Measurements from ENCODE around the gene PHF10. TPM values are rescaled to one million over a fixed set of nuclear protein-coding genes. Genes with fewer than 3 reads are reported as not detected.

PHF10 gene
- total RNA-seq, 3 donors from 2014 or later = 49.6 to 58.7 (median 53.8) TPM

DNA sequence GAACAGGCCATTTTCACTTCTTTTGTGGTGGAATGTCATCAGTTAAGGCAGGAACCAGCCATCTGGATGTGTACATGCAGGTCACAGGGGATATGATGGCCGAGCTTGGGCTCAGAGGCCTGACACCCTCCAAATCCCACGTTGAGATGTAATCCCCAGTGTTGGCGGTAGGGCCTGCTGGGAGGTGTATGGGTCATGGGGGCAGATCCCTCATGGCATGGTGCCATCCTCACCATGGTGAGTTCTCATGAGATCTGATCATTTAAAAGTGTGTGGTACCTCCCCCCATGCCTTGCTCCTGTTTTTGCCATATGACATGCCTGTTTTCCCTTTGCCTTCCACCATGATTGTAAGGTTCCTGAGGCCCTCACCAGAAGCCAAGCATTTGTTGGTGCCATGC, 49.3 kb downstream of the PHF10 start:
- H3K4me3 Mint-ChIP-seq = no peak overlapping the region
- no peaks in the 10 kb centered on the region for H3K27me3 Mint-ChIP-seq (ENCODE audit: low read depth)
- DNase-seq = no peak
- no peaks in the 10 kb centered on the region for H3K9me3 Mint-ChIP-seq
- H3K4me1 Mint-ChIP-seq (ENCODE audit: low read depth) = peaks cover 1% of the 10 kb centered on the region
- no peak for ATAC-seq
- peaks cover 30% of the 10 kb centered on the region for H3K36me3 Mint-ChIP-seq (ENCODE audit: insufficient read depth)

GRCh38 chr6:169671563-169671962, 52.7 kb downstream of the PHF10 start:
- no peaks in the 10 kb centered on the region for H3K27me3 Mint-ChIP-seq (ENCODE audit: low read depth)
- H3K36me3 Mint-ChIP-seq (ENCODE audit: insufficient read depth) = peaks cover 21% of the 10 kb centered on the region
- H3K9me3 Mint-ChIP-seq = no peaks in the 10 kb centered on the region
- DNase-seq (no peak), ATAC-seq (no peak)
- no peak overlapping the region for H3K4me3 Mint-ChIP-seq
- H3K4me1 Mint-ChIP-seq (ENCODE audit: low read depth) = peaks cover 10% of the 10 kb centered on the region

DNA sequence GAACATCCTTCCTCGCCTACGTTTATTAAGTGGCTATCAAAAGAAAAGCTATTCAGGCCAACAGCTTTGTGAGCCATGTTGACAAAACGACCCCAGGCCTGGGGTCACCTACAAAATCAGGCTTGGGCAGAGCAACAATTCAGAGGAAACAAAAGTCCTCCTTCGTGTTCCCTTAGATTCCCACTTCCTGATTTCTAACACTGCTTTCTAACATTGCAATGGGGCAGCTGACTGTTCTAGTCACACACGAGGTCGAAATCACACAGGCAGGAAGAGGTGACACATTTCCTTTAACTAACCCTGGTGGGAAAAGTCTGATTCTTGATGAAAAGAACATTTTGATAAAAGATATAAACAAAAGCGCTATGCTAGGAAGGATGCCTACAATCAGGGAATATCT, 54.4 kb downstream of the PHF10 start:
- Mint-ChIP-seq H3K4me3 (no peak overlapping the region), H3K9me3 (no peaks in the 10 kb centered on the region), H3K4me1 (ENCODE audit: low read depth) (peaks cover 10% of the 10 kb centered on the region), H3K36me3 (ENCODE audit: insufficient read depth) (peaks cover 16% of the 10 kb centered on the region), H3K27me3 (ENCODE audit: low read depth) (no peaks in the 10 kb centered on the region)
- ATAC-seq (no peak), DNase-seq (no peak)

- DNase-seq (no peak), ATAC-seq (no peak)
- peaks cover 15% of the 10 kb centered on the region for H3K36me3 Mint-ChIP-seq (ENCODE audit: insufficient read depth)
- no peaks in the 10 kb centered on the region for H3K9me3 Mint-ChIP-seq
- peaks cover 10% of the 10 kb centered on the region for H3K4me1 Mint-ChIP-seq (ENCODE audit: low read depth)
- no peak overlapping the region for H3K4me3 Mint-ChIP-seq
- no peaks in the 10 kb centered on the region for H3K27me3 Mint-ChIP-seq (ENCODE audit: low read depth)
Measured at GRCh38 chr6:169669147-169669546, 55.2 kb downstream of the PHF10 start.

- H3K36me3 Mint-ChIP-seq (ENCODE audit: insufficient read depth) = peaks cover 18% of the 10 kb centered on the region
- H3K4me1 Mint-ChIP-seq (ENCODE audit: low read depth) = peaks cover 10% of the 10 kb centered on the region
- no peaks in the 10 kb centered on the region for H3K27me3 Mint-ChIP-seq (ENCODE audit: low read depth)
- H3K9me3 Mint-ChIP-seq = no peaks in the 10 kb centered on the region
- ATAC-seq (no peak), DNase-seq (no peak)
- no peak overlapping the region for H3K4me3 Mint-ChIP-seq
Measured at GRCh38 chr6:169668203-169668847, 56.0 kb downstream of the PHF10 start.

- DNase-seq (no peak), ATAC-seq (no peak)
- Mint-ChIP-seq H3K9me3 (no peaks in the 10 kb centered on the region), H3K4me3 (no peak overlapping the region), H3K36me3 (ENCODE audit: insufficient read depth) (peaks cover 23% of the 10 kb centered on the region), H3K27me3 (ENCODE audit: low read depth) (no peaks in the 10 kb centered on the region), H3K4me1 (ENCODE audit: low read depth) (peaks cover 10% of the 10 kb centered on the region)
Measured at GRCh38 chr6:169667716-169668115, 56.6 kb downstream of the PHF10 start.

DNA sequence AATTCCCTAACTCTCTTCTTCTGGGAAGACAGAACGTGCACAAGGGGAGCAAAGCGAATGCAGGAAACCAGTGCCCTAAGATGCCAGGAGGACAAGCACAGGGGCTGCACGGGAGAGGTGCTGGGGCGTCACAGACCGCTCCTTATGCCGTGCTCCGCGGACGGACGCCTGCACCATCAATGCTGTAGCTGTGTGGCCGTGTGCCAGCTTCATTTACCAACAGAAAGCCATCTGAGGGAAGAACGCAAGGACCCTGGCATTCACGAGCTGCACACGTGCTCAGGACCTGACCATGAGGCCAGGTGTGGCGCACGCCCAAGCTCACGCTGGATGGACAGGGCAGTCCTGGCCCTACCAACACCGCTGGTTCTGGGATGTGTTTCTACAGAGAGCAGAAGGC, 57.9 kb downstream of the PHF10 start:
- ATAC-seq = no peak
- Mint-ChIP-seq H3K27me3 (ENCODE audit: low read depth) (no peaks in the 10 kb centered on the region), H3K9me3 (no peaks in the 10 kb centered on the region), H3K4me1 (ENCODE audit: low read depth) (peaks cover 10% of the 10 kb centered on the region), H3K36me3 (ENCODE audit: insufficient read depth) (peaks cover 25% of the 10 kb centered on the region), H3K4me3 (no peak overlapping the region)
- no peak for DNase-seq

GRCh38 chr6:169665289-169665688, 59.0 kb downstream of the PHF10 start:
- Mint-ChIP-seq H3K4me1 (ENCODE audit: low read depth) (peaks cover 10% of the 10 kb centered on the region), H3K4me3 (no peak overlapping the region), H3K27me3 (ENCODE audit: low read depth) (no peaks in the 10 kb centered on the region), H3K9me3 (no peaks in the 10 kb centered on the region), H3K36me3 (ENCODE audit: insufficient read depth) (peaks cover 25% of the 10 kb centered on the region)
- DNase-seq (no peak), ATAC-seq (no peak)

DNA sequence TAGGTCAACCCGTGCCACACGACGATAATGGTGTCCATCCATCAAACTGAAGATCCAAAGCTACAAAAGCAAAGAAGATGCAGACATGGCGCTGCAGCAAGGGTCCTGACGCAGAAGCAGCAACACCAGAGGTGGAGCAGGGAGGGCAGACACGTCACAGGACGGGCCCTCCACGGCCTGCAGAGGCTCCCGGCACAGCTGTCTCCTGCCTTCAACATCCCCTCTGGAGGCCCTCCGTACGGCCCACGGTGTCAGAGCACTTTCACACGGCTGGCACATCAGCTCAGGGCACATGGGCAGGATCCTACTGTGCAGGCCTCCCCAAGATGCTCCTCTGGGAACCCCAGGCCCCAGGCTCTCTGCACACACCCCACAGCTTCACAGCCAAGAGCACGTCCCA, 60.1 kb downstream of the PHF10 start:
- Mint-ChIP-seq H3K4me1 (ENCODE audit: low read depth) (peaks cover 1% of the 10 kb centered on the region), H3K4me3 (no peak overlapping the region), H3K36me3 (ENCODE audit: insufficient read depth) (peaks cover 26% of the 10 kb centered on the region), H3K27me3 (ENCODE audit: low read depth) (no peaks in the 10 kb centered on the region), H3K9me3 (no peaks in the 10 kb centered on the region)
- DNase-seq = no peak
- ATAC-seq = no peak

DNA sequence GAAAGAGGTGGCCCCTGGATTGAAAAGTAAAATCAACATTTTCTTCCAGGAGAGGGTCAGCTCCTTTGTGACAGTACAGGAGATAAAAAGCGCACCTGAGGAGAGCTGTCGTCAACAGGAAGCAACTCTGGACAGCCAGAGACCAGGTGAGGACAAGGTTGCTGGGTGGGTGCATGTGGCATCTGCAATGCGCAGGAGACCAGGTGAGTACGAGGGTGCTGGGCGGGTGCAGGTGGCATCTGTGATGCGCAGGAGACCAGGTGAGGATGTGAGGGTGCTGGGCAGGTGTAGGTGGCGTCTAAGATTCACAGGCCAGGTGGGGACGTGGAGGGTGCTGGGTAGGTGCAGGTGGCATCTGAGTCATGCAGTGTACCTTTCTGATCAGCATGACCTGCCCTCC, 60.8 kb downstream of the PHF10 start:
- Mint-ChIP-seq H3K4me3 (no peak overlapping the region), H3K9me3 (no peaks in the 10 kb centered on the region), H3K4me1 (ENCODE audit: low read depth) (no peaks in the 10 kb centered on the region), H3K27me3 (ENCODE audit: low read depth) (no peaks in the 10 kb centered on the region), H3K36me3 (ENCODE audit: insufficient read depth) (peaks cover 29% of the 10 kb centered on the region)
- ATAC-seq (no peak), DNase-seq (no peak)

DNA sequence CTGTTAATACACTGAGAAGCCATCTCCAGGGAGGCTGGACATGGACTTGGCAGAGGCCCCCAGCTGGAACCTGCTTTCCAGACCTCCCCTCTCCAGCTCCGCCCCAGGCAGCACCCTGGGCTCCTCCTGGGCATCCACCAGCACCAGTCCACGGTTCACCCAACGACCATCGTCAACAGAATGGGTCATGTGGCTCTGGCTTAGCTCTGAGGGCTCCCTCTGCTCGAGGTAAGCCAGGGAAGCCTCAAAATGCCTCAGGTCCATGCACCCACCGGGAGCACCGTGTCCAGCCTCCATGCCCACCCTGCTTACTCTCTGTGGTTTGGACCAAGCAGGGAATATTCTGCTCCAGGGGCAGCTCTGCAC, 62.9 kb downstream of the PHF10 start:
- no peaks in the 10 kb centered on the region for H3K27me3 Mint-ChIP-seq (ENCODE audit: low read depth)
- no peaks in the 10 kb centered on the region for H3K9me3 Mint-ChIP-seq
- ATAC-seq = no peak
- DNase-seq = no peak
- H3K4me3 Mint-ChIP-seq = no peak overlapping the region
- no peaks in the 10 kb centered on the region for H3K4me1 Mint-ChIP-seq (ENCODE audit: low read depth)
- peaks cover 29% of the 10 kb centered on the region for H3K36me3 Mint-ChIP-seq (ENCODE audit: insufficient read depth)

DNA sequence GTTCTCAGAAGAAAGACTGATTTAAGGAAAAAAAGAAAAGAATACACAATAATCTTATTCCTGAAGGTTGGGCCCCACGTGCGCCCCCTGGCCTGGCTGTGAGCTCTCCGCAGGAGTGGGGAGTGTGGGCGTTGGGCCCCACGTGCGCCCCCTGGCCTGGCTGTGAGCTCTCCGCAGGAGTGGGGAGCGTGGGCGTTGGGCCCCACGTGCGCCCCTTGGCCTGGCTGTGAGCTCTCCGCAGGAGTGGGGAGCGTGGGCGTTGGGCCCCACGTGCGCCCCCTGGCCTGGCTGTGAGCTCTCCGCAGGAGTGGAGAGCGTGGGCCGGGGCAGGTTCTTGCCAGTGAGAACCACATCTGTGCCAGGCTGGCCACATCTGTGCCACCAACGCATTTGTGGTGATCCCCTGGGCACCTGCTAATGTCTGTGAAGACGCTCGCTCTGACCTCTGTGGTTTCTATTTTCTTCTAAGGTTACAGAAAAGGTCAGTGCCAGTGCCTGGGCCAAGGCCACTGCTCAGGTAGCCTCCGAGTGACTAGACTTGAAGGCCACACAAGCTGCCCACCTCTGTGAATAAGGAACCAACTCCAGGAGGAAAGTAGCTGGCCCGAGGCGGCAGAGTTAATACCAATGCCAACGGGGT, 63.4 kb downstream of the PHF10 start:
- Mint-ChIP-seq H3K27me3 (ENCODE audit: low read depth) (no peaks in the 10 kb centered on the region), H3K4me3 (no peak overlapping the region), H3K36me3 (ENCODE audit: insufficient read depth) (peaks cover 31% of the 10 kb centered on the region), H3K4me1 (ENCODE audit: low read depth) (no peaks in the 10 kb centered on the region), H3K9me3 (no peaks in the 10 kb centered on the region)
- ATAC-seq = no peak
- DNase-seq = no peak

GRCh38 chr6:169659820-169660610, 64.3 kb downstream of the PHF10 start:
- peaks cover 31% of the 10 kb centered on the region for H3K36me3 Mint-ChIP-seq (ENCODE audit: insufficient read depth)
- no peak for ATAC-seq

DNA sequence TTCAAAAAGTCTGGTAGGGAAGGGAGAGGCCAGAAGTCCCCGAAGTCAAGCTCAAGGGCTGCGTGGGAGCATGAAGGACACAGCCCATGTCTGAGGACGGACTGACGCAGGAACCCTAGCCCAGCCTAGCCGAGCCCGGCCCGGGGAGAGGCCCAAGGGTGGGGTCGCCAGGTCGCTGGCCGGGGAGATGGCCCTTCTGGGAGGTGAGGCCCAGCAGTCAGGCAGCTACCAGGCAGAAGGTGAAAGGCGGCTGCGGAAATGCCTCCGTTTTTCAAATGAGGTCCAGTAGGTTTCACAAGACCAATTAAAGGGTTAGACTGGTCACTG, 67.1 kb downstream of the PHF10 start:
- no peak overlapping the region for H3K4me3 Mint-ChIP-seq
- DNase-seq (no peak), ATAC-seq (no peak)
- H3K9me3 Mint-ChIP-seq = no peaks in the 10 kb centered on the region
- peaks cover 13% of the 10 kb centered on the region for H3K4me1 Mint-ChIP-seq (ENCODE audit: low read depth)
- peaks cover 17% of the 10 kb centered on the region for H3K36me3 Mint-ChIP-seq (ENCODE audit: insufficient read depth)
- no peaks in the 10 kb centered on the region for H3K27me3 Mint-ChIP-seq (ENCODE audit: low read depth)

More at GRCh38 chr6:169659820-169660610, 64.3 kb downstream of the PHF10 start:
- H3K27me3 Mint-ChIP-seq (ENCODE audit: low read depth) = no peaks in the 10 kb centered on the region
- H3K9me3 Mint-ChIP-seq = no peaks in the 10 kb centered on the region
- no peak overlapping the region for H3K4me3 Mint-ChIP-seq
- DNase-seq = no peak
- H3K4me1 Mint-ChIP-seq (ENCODE audit: low read depth) = peaks cover 5% of the 10 kb centered on the region

All from activated T-cell treated with anti-CD3 and anti-CD28 coated beads, Interleukin-2, amount 50 U/mL, for 4 hours (primary cell).